Measurements from ENCODE around the gene TRIM6. TPM values are rescaled to one million over a fixed set of nuclear protein-coding genes. Genes with fewer than 3 reads are reported as not detected.
A peak's percentile ranks its signal among the peaks of the same experiment; 100 is the strongest.

TRIM6 gene
- total RNA-seq: under 1 TPM; 0.15 to 0.35 (median 0.28) TPM

GRCh38 chr11:5596607-5597201 is at the start of gene TRIM6:
TRIM6 (plus strand) TSS chr11:5596637; CDS start chr11:5596898, 261 bp downstream.
- H3K9me3 ChIP-seq: no peaks in the 10 kb centered on the region
- in situ Hi-C loops (cut with MboI; ENCODE audit: low sequenced_read_pairs in 4 of 4) (no loop called here), intact Hi-C loops (cut with DNase I; ENCODE audit: low total_unique reads) (no loop called here)
- peak within 1 kb of the TSS; percentile 45 to 66 (median 54) for H3K4me3 ChIP-seq
- no peaks in the 10 kb centered on the region for H3K4me1 ChIP-seq
- H3K27me3 ChIP-seq: no peaks in the 10 kb centered on the region
- H3K27ac ChIP-seq: peak within 1 kb of the TSS in 3 of 4 donors; percentile 14 to 40 (median 22)
- ATAC-seq (peak in 1 of 2 donors; percentile 39), DNase-seq (peak; percentile 2 to 19)
- H3K36me3 ChIP-seq: no peaks in the 10 kb centered on the region
- TF ChIP-seq POLR2A (IDR thresholded peaks at IDR 0.05): no peak
- TF ChIP-seq CTCF (IDR thresholded peaks at IDR 0.05 in 4 of 5, conservative IDR thresholded peaks at IDR 0.05 in 1 of 5): no peak

- no peak for TF ChIP-seq CTCF (IDR thresholded peaks at IDR 0.05 in 4 of 5, conservative IDR thresholded peaks at IDR 0.05 in 1 of 5)
- no peak for TF ChIP-seq POLR2A (IDR thresholded peaks at IDR 0.05)
- no peaks in the 10 kb centered on the region for H3K27me3 ChIP-seq
- no peaks in the 10 kb centered on the region for H3K9me3 ChIP-seq
- H3K36me3 ChIP-seq: no peaks in the 10 kb centered on the region
- in situ Hi-C loops (cut with MboI; ENCODE audit: low sequenced_read_pairs in 4 of 4) (no loop called here), intact Hi-C loops (cut with DNase I; ENCODE audit: low total_unique reads) (no loop called here)
- H3K4me3 ChIP-seq: no peak overlapping the region
- DNase-seq (no peak), ATAC-seq (no peak)
- H3K4me1 ChIP-seq: no peaks in the 10 kb centered on the region
- H3K27ac ChIP-seq: no peak overlapping the region
Measured at GRCh38 chr11:5547982-5548381, 48.5 kb upstream of the TRIM6 start.

GRCh38 chr11:5548440-5548839 is 48.0 kb upstream of the TRIM6 start, which contains the start of gene OR52H1:
OR52H1 (minus strand) TSS chr11:5548540; CDS start chr11:5545505, 3,035 bp downstream.
- in situ Hi-C loops (cut with MboI; ENCODE audit: low sequenced_read_pairs in 4 of 4): no loop called here
- DNase-seq (no peak), ATAC-seq (no peak)
- TF ChIP-seq POLR2A (IDR thresholded peaks at IDR 0.05) (no peak), CTCF (IDR thresholded peaks at IDR 0.05 in 4 of 5, conservative IDR thresholded peaks at IDR 0.05 in 1 of 5) (no peak)
- Histone ChIP-seq H3K27me3 (no peaks in the 10 kb centered on the region), H3K36me3 (no peaks in the 10 kb centered on the region), H3K9me3 (no peaks in the 10 kb centered on the region), H3K27ac (no peak within 1 kb of the TSS), H3K4me1 (no peaks in the 10 kb centered on the region), H3K4me3 (no peak within 1 kb of the TSS)
- intact Hi-C loops (cut with DNase I; ENCODE audit: low total_unique reads): no loop called here

- Histone ChIP-seq H3K36me3 (no peaks in the 10 kb centered on the region), H3K9me3 (no peaks in the 10 kb centered on the region), H3K4me1 (no peaks in the 10 kb centered on the region), H3K27ac (no peak overlapping the region), H3K27me3 (no peaks in the 10 kb centered on the region), H3K4me3 (no peak overlapping the region)
- DNase-seq: no peak
- TF ChIP-seq CTCF (IDR thresholded peaks at IDR 0.05 in 4 of 5, conservative IDR thresholded peaks at IDR 0.05 in 1 of 5): no peak
- TF ChIP-seq POLR2A (IDR thresholded peaks at IDR 0.05): no peak
- no peak for ATAC-seq
- intact Hi-C loops (cut with DNase I; ENCODE audit: low total_unique reads) (no loop called here), in situ Hi-C loops (cut with MboI; ENCODE audit: low sequenced_read_pairs in 4 of 4) (no loop called here)
Measured at GRCh38 chr11:5550440-5551095, 45.9 kb upstream of the TRIM6 start.

Data from gastrocnemius medialis (tissue), 4 donors.